ENCODE measurements around the gene PPP2R2C.

DNA sequence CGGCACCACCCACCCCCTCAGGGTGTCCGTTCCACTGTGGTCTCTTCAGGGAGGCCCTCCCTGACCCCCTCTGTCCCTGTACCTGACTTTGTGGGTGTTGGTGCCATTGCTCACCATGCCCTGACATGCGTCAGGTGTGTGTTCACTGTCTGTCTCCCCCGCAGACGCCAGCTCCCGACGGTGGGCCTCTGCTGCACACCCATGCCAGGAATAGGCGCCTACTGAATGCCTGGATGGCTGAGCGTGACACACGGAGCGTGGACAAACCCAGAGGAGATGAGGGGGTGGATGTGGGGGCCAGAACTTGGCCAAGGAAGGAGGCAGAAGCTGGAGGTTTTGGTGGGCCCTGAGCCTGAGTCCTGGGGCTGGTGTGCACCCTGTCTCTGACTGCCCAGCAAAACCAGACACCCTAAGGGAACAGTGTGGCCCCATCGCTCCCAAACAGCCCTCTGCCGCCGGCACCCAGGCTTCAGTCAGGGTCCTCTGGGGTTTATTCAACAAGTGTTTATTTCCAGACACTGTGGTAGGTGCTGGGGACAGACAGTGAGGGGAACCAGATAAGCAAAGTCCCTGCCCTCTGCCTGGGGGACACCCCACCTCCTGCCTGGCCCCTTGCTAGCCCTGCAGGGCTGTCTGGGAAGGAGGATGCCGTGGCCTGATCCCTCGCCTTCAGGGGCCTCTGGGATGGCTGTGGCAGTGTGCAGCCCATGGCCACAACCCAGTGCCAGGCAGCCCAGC lies 125.9 kb downstream of the PPP2R2C start:
- TF ChIP-seq, protein P1, sequence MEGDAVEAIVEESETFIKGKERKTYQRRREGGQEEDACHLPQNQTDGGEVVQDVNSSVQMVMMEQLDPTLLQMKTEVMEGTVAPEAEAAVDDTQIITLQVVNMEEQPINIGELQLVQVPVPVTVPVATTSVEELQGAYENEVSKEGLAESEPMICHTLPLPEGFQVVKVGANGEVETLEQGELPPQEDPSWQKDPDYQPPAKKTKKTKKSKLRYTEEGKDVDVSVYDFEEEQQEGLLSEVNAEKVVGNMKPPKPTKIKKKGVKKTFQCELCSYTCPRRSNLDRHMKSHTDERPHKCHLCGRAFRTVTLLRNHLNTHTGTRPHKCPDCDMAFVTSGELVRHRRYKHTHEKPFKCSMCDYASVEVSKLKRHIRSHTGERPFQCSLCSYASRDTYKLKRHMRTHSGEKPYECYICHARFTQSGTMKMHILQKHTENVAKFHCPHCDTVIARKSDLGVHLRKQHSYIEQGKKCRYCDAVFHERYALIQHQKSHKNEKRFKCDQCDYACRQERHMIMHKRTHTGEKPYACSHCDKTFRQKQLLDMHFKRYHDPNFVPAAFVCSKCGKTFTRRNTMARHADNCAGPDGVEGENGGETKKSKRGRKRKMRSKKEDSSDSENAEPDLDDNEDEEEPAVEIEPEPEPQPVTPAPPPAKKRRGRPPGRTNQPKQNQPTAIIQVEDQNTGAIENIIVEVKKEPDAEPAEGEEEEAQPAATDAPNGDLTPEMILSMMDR (IDR thresholded peaks at IDR 0.05) = no peak
- no peak for TF ChIP-seq POLR2A (IDR thresholded peaks at IDR 0.05)
